Astrocyte of the spinal cord (primary cell): Measurements from ENCODE around the gene DSCAML1.

Source experiments
- DNase-seq: peaks from one replicate; pipeline ENCODE4 v3.0.0; 2011; ENCODE audit warnings: low read depth, low spot score
- H3K4me3 ChIP-seq: 2 replicates; pipeline ENCODE4 v1.5.1; 2011; ENCODE audit warnings: low read depth, mild to moderate bottlenecking, low read length, moderate library complexity
- in situ Hi-C: cut with HindIII; loops from 2 replicates; pipeline ENCODE4 v1.10.0; 2017; ENCODE audit warnings: low sequenced_read_pairs
- TF ChIP-seq, protein P1 (sequence below): IDR thresholded peaks from 2 replicates; pipeline ENCODE4 v1.5.1; 2012; ENCODE audit warnings: low read depth, mild to moderate bottlenecking, low read length, inconsistent platforms

DSCAML1 gene

GRCh38 chr11:117796872-117797529 lies at the start of gene DSCAML1:
Gene DSCAML1, minus strand, starts transcription at chr11:117797216. Its CDS starts 137 bp downstream, at chr11:117797079.
- TF ChIP-seq, protein P1, sequence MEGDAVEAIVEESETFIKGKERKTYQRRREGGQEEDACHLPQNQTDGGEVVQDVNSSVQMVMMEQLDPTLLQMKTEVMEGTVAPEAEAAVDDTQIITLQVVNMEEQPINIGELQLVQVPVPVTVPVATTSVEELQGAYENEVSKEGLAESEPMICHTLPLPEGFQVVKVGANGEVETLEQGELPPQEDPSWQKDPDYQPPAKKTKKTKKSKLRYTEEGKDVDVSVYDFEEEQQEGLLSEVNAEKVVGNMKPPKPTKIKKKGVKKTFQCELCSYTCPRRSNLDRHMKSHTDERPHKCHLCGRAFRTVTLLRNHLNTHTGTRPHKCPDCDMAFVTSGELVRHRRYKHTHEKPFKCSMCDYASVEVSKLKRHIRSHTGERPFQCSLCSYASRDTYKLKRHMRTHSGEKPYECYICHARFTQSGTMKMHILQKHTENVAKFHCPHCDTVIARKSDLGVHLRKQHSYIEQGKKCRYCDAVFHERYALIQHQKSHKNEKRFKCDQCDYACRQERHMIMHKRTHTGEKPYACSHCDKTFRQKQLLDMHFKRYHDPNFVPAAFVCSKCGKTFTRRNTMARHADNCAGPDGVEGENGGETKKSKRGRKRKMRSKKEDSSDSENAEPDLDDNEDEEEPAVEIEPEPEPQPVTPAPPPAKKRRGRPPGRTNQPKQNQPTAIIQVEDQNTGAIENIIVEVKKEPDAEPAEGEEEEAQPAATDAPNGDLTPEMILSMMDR: no peak
- in situ Hi-C loops: no loop called here
- no peak within 1 kb of the TSS for H3K4me3 ChIP-seq
- DNase-seq: no peak

- TF ChIP-seq, protein P1: peak; percentile 99
- peak; percentile 71 for DNase-seq
- in situ Hi-C loops: no loop called here
Measured at GRCh38 chr11:117843666-117844484, 46.9 kb upstream of the DSCAML1 start.

DNA sequence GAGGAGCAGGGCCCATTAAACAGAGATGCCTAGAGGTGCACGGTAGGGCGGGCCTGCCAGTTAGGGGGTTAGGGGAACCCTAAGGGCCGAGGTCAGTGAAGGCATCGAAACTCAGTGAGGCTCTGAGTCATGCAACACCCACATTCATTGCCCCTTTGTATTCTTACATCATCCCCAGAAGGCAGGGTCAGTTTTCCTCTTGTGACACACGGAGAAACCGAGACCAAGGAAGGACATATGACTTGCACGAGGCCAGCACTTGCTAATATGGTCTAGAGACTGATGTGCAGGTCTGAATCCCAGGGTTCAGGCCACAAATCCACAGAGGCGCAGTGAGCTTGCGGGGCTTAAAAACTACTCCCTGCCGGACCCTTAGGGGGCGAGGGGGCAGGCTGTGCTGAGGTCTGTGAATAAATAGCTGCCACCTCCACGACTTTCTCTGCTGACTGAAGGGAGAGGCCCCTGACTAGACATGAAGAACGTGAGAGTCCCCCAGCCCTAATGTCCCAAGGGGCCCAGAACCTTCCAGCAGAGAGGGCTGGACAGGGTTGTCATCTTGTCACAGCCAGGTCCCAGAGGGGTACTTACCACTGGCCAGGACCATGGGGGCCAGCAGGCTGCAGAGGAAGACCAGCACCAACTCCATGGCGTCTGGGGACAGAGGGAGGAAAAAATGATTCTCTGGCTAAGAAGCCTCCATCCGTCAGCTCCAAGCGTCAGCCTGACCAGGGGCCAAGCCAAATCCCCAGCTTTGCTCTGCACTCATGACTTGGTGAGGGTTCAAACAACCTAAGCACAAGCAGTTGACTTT lies 45.3 kb upstream of the DSCAML1 start:
- DNase-seq: no peak
- TF ChIP-seq, protein P1: no peak

More at GRCh38 chr11:117843666-117844484, 46.9 kb upstream of the DSCAML1 start:
- no peak overlapping the region for H3K4me3 ChIP-seq

DNA sequence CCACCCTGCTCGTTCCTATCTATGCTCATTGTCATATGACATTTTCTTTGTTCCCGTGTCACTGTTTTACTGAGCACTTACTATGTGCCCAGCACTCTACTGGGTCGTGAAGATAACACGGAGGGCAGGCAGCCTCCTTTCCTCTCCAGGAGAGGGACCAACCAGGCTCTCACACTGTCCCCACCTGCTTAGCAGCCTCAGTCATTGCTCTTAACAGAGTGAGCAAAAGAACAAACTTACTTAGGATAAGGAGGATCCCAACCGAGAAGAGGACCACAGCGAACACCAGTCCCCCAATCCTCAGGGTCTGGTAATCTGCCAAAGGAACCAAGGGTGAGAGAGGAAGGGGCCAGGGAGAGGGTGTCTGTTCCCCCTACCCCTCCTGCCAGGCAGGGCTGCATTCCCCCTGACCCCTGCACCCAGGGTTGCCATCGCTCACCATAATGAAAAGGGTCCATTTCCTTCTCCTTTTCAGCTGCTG lies 44.6 kb upstream of the DSCAML1 start:
- H3K4me3 ChIP-seq: no peak overlapping the region
- DNase-seq: no peak
- in situ Hi-C loops: no loop called here
- TF ChIP-seq, protein P1: no peak

More for the DNA sequence above, 45.3 kb upstream of the DSCAML1 start:
- H3K4me3 ChIP-seq: no peak overlapping the region
- in situ Hi-C loops: no loop called here

DNA sequence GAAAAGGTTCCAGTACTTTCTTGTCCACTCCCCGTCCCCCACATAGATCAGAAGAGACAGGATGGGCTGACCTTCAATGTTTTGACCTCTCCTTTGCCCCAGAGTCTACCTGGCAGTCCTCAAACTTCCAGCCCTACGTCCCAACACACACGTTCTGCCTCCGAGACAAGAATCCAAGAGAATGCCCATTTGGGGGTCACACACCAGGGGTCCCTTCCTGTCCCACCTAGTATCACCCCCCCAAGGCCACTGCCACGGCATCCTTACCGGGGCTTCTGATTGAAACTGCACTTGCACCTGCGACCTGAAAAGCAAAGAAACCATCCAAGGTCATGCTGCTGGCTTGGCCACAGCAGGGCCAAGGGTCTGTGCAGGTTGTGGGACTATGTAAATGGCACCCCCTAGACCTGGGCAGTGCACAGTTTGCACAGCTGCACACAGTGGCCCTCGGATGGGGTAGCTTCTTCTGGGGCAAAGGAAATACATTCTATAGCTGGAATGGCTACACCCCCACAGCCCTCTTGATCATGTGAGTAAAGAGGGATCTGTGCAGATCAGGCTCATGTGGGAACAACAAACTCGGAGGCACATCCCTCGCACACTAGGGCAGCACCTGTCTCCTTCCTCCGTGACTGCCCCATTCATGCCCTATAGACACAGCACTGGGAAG lies 44.0 kb upstream of the DSCAML1 start:
- no peak for DNase-seq
- TF ChIP-seq, protein P1: no peak
- H3K4me3 ChIP-seq: no peak overlapping the region
- in situ Hi-C loops: no loop called here
